ENCODE data around the gene FSTL4.

DNA sequence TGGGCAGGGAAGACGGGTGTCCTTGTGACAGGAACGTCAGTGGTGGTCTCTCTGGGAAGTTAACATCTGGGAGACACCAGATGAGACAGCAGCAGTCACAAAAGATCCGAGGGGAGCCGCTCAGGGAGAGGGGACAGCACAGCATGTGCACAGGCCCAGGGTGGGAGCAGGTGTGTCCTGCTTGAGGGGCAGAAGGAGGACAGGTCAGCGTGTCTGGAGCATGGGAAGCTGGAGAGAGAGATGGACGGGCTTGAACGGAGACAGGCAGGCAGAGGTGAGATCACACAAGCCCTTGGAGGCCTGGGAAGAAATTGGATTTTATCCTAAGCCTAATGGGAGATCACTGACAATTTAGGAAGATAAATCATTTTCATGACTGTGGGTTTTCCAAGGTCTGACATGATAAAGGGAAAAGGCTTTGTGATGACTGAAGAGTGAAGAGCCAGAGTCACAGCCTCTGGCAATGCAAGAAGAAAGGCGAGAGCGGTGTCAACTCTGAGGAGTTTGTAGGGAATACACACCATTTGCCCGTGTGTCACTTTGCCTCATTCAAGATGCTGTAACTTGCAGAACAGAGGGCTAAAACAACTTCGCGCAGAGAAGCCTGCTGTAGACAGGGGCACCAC is 88.3 kb downstream of the FSTL4 start:
- TF ChIP-seq, protein P1, sequence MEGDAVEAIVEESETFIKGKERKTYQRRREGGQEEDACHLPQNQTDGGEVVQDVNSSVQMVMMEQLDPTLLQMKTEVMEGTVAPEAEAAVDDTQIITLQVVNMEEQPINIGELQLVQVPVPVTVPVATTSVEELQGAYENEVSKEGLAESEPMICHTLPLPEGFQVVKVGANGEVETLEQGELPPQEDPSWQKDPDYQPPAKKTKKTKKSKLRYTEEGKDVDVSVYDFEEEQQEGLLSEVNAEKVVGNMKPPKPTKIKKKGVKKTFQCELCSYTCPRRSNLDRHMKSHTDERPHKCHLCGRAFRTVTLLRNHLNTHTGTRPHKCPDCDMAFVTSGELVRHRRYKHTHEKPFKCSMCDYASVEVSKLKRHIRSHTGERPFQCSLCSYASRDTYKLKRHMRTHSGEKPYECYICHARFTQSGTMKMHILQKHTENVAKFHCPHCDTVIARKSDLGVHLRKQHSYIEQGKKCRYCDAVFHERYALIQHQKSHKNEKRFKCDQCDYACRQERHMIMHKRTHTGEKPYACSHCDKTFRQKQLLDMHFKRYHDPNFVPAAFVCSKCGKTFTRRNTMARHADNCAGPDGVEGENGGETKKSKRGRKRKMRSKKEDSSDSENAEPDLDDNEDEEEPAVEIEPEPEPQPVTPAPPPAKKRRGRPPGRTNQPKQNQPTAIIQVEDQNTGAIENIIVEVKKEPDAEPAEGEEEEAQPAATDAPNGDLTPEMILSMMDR (IDR thresholded peaks at IDR 0.05), result no peak
- TF ChIP-seq POLR2AphosphoS5 (IDR thresholded peaks at IDR 0.05; ENCODE audit: low read depth, low read length) (no peak), EP300 (IDR thresholded peaks at IDR 0.05; ENCODE audit: borderline replicate concordance in 1 of 2, low read depth in 1 of 2, low read length in 1 of 2) (no peak), FOSL2 (IDR thresholded peaks at IDR 0.05; ENCODE audit: borderline replicate concordance, low read depth) (no peak), TAF1 (IDR thresholded peaks at IDR 0.05; ENCODE audit: borderline replicate concordance, low read depth, low read length) (no peak), GABPA (IDR thresholded peaks at IDR 0.05; ENCODE audit: low read depth) (no peak), RCOR1 (IDR thresholded peaks at IDR 0.05; ENCODE audit: low read length) (no peak), EZH2phosphoT487 (IDR thresholded peaks at IDR 0.05; ENCODE audit: borderline replicate concordance, low read depth) (no peak), MXI1 (IDR thresholded peaks at IDR 0.05; ENCODE audit: low read depth, low read length) (no peak), YY1 (IDR thresholded peaks at IDR 0.05; ENCODE audit: low read depth) (no peak), SMC3 (IDR thresholded peaks at IDR 0.05; ENCODE audit: low read depth, low read length) (no peak), FOXJ3 (CRISPR knock-in tag; IDR thresholded peaks at IDR 0.05) (no peak)
- TF ChIP-seq, protein P2, sequence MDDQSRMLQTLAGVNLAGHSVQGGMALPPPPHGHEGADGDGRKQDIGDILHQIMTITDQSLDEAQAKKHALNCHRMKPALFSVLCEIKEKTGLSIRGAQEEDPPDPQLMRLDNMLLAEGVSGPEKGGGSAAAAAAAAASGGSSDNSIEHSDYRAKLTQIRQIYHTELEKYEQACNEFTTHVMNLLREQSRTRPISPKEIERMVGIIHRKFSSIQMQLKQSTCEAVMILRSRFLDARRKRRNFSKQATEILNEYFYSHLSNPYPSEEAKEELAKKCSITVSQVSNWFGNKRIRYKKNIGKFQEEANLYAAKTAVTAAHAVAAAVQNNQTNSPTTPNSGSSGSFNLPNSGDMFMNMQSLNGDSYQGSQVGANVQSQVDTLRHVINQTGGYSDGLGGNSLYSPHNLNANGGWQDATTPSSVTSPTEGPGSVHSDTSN (IDR thresholded peaks at IDR 0.05), result no peak

Measured in SK-N-SH (cell line).